Rectal smooth muscle tissue (tissue), 1 donor: ENCODE measurements around the gene PTPRU.

Source experiments
- H3K27ac ChIP-seq: one replicate; pipeline ENCODE4 v1.7.0; 2013; ENCODE audit warnings: low read depth, low read length, inconsistent platforms
- H3K27me3 ChIP-seq: one replicate; pipeline ENCODE4 v1.7.0; 2013; ENCODE audit warnings: low read length; ENCODE audit not compliant: control insufficient read depth, insufficient read depth
- H3K36me3 ChIP-seq: one replicate; pipeline ENCODE4 v1.7.0; 2013; ENCODE audit warnings: low read length; ENCODE audit not compliant: control insufficient read depth, insufficient read depth
- H3K4me1 ChIP-seq: one replicate; pipeline ENCODE4 v1.7.0; 2013; ENCODE audit warnings: low read length; ENCODE audit not compliant: control insufficient read depth, insufficient read depth
- H3K4me3 ChIP-seq: one replicate; pipeline ENCODE4 v1.7.0; 2013; ENCODE audit warnings: low read length
- H3K9ac ChIP-seq: one replicate; pipeline ENCODE4 v1.7.0; 2013; ENCODE audit warnings: low read length

PTPRU gene

DNA sequence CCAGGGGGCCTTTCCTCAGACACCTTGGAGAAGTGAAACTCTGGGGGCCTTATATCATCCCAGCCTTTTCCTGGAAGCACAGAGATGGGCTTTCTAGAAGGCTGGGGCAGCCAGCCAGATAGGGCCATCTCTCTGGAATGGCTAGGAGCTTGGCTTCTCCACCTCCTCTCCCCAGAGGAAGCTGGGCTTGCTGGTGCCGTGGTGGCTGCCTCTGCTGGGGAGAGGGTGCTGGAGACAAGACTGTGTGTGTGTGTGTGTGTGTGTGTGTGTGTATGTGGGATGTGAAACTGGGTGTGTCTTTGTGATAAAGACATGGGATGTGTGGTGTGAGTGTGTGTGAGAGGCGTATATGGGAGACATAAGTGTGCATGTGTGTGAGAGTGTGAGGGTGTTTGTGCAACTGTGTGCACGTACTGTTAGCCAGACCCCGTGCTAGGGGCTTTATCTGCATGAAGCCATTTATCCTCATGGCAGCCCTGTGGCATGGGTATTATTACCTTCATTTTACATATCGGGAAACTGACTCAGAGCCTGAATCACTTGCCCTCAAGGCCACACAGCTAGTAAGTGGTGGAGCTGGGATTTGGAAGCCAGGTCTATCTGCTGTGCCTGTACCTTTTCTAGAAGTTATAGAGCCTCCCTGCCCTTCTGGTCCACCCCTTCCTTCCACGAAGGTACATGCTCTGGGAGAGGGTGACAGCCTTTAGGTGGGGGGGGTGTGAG lies 44.2 kb downstream of the PTPRU start:
- no peaks in the 10 kb centered on the region for H3K27me3 ChIP-seq
- no peak overlapping the region for H3K27ac ChIP-seq
- H3K9ac ChIP-seq = no peak overlapping the region
- H3K36me3 ChIP-seq = no peaks in the 10 kb centered on the region
- no peaks in the 10 kb centered on the region for H3K4me1 ChIP-seq
- no peak overlapping the region for H3K4me3 ChIP-seq

DNA sequence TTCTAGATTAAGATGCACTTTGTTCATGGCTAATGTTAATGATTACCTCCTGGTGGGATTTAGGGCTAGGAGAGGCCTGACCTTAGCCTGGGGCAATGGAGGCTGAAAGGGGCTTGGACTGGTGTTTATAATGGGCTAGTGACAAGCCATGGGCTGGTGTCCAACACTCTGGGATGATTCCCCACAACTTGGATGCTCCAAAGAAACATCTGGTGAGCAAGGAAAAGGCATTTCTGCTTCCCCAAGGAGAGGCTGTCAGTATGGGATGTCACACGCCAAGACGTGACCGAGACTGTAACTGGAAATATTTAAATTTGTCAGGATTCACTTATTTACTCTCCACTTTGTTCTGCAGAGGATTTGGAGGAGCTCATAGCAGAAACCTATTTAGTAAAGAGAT lies 45.2 kb downstream of the PTPRU start:
- H3K4me3 ChIP-seq = no peak overlapping the region
- no peak overlapping the region for H3K27ac ChIP-seq
- H3K4me1 ChIP-seq = no peaks in the 10 kb centered on the region
- no peaks in the 10 kb centered on the region for H3K36me3 ChIP-seq
- no peak overlapping the region for H3K9ac ChIP-seq
- no peaks in the 10 kb centered on the region for H3K27me3 ChIP-seq

DNA sequence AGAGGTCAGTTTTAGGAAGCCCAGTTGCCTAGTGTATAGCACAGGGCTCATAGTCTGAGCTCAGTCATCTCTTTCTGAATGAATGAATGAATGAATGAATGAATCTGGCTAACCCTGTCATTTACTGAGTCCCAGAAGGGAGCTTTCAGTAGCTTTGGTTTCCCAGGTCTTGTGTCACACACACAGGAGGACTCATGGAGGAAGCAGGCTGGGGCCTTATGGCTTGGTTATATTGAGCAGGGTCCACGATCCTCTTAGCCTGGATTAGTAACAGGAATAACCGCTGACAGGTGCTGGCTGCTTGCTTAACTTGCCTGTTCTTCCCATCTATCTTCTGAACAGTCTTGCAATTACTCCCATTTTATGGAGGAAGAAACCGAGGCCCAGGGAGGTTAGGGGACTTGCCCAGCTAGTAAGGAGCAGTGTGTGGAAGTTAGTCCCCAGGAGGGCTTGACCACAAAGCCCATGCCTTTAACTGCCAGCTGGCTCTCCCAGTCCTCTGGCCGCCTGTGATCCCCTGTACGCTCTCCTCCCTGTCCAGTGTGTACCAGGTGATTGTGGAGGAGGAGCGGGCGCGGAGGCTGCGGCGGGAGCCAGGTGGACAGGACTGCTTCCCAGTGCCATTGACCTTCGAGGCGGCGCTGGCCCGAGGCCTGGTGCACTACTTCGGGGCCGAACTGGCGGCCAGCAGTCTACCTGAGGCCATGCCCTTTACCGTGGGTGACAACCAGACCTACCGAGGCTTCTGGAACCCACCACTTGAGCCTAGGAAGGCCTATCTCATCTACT lies 46.0 kb downstream of the PTPRU start:
- Histone ChIP-seq H3K36me3 (no peaks in the 10 kb centered on the region), H3K4me1 (no peaks in the 10 kb centered on the region), H3K27ac (no peak overlapping the region), H3K27me3 (no peaks in the 10 kb centered on the region), H3K9ac (no peak overlapping the region), H3K4me3 (no peak overlapping the region)

DNA sequence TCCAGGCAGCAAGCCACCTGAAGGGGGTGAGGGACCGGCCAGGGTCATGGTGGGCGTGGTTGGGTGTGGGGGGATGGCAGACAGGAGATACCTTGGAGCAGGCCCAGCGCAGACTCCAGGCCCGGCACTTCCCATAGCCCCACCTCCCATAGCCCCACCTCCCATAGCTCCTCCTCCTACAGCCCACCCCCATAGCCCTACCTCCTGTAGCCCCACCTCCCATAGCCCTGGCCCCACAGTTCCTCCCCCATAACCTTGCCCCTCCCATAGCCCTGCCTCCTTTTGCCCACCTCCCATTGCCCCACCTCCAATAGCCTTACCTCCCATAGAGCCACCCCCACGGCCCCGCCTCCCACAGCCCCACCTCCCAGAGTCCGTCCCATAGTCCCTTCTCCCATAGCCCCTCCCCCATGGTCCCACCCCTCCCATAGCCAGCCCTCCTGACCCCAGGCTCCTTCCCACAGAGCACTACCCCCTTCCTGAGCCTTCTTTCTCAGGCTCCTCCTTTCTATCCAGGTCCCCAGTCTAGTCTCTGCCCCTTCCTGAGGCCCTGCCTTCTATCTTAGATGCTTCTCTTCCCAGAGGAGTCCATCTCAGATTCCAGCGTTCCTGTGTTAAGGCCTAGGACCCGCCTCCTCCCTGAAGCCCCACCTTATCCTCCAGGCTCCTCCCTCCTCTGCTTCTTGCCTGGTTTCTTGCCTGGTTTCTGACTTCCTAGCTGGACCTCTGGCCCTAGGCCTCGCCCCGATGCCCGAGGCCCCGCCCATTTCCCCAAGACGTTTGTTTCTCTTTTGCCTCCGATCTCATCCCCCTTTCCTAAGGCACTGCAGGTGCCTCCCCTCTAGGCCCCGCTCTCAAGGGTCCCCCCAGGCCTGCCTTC lies 46.8 kb downstream of the PTPRU start:
- no peaks in the 10 kb centered on the region for H3K4me1 ChIP-seq
- H3K9ac ChIP-seq = no peak overlapping the region
- no peaks in the 10 kb centered on the region for H3K27me3 ChIP-seq
- no peaks in the 10 kb centered on the region for H3K36me3 ChIP-seq
- no peak overlapping the region for H3K4me3 ChIP-seq
- no peak overlapping the region for H3K27ac ChIP-seq

DNA sequence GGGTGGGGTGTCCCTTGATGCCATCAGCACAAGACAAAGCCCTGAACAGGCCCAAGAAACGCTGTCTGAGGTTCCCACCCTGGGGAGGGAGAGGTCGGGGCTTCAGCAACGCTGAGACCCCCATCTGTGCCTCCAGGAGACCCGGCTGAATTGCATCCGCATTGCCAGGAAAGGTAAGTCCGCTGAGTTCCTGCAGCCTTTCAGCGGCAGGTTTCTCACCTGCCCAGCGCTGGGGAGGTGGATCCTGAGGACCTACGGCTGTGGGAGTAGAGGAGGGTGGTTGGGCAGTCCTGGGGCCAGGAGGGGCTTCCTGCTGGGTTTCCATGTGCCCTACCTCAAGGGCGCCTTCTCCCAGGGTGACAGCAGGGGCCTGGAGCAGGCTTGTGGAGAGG lies 47.5 kb downstream of the PTPRU start:
- Histone ChIP-seq H3K27me3 (no peaks in the 10 kb centered on the region), H3K9ac (no peak overlapping the region), H3K4me1 (no peaks in the 10 kb centered on the region), H3K4me3 (no peak overlapping the region), H3K27ac (no peak overlapping the region), H3K36me3 (no peaks in the 10 kb centered on the region)

DNA sequence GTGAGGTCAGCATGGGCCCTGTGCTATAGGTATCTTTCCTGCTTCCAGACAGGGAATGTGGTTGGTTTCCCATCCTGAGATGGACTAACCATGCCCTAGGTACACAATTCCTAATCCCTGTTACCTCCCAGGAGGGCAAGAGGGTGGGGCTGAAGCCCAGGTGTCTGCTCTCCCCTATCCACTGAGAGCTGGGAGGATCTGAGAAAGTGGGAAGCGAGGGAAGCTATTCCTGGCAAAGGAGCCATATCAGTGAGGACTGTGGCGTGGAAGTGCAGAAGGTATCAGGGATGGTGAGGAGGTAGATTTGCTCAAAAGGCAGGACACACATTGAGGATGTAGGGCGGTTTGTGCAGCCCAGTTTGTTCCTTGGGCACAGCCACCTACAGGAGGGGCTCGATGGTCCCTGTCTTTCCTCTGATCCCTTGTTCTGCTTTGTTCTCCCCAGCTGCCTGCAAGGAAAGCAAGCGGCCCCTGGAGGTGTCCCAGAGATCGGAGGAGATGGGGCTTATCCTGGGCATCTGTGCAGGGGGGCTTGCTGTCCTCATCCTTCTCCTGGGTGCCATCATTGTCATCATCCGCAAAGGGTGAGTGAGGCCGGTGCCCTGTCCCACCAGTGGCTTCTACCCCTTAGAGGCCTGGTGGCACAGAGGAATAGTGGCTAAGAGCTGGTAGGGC lies 48.1 kb downstream of the PTPRU start:
- Histone ChIP-seq H3K27me3 (no peaks in the 10 kb centered on the region), H3K4me3 (no peak overlapping the region), H3K27ac (no peak overlapping the region), H3K9ac (no peak overlapping the region), H3K36me3 (no peaks in the 10 kb centered on the region), H3K4me1 (no peaks in the 10 kb centered on the region)

DNA sequence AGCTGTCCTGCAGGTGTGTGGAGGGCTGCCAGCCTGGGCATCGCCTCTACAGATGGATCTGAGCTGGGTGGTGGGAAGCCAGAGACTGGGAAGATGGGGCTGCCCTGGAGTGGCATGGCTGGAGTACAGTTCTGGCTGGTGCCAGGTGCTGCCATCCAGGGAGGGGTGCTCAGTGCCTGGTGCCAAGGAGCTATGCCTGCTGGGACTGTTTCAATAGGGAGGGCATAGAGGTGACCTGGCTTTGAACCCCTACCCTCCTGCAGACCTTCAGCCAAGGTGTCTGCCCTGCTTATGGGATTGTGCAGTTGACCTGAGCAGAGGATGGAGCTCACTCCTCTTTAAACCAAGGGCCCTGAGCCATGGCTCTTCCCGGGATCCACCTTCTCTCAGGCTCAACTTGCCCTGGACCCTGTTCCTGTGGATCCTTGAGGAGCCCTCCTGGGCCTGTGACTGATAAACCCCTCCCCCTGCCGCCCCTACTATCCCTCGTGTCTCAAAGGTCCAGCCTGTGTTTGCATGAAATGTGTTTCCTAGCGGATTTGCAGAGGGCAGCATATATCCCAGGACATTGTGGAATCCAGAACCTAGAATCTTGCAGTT lies 48.7 kb downstream of the PTPRU start:
- Histone ChIP-seq H3K36me3 (no peaks in the 10 kb centered on the region), H3K27ac (no peak overlapping the region), H3K27me3 (no peaks in the 10 kb centered on the region), H3K4me1 (no peaks in the 10 kb centered on the region), H3K4me3 (no peak overlapping the region), H3K9ac (no peak overlapping the region)

DNA sequence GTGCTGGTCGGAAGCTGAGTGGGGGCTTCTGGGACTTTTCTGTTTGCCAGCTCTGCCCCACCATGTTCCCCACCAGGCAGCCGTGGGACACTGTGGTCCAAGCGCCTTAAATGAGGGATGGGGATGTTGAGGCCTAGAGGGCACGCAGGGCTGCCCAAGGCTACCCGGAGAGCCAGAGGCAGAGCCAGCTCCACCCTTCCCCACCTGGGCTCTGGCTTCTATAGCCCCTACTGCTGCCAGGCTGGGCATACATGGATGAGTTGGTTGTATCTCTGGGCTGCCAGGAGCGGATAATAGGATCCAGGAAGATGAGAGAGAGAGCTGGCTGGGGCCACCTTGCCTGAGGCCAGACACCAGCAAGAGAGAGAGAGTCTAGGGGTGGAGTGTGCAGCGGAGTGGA lies 49.4 kb downstream of the PTPRU start:
- Histone ChIP-seq H3K36me3 (no peaks in the 10 kb centered on the region), H3K4me3 (no peak overlapping the region), H3K27ac (no peak overlapping the region), H3K4me1 (no peaks in the 10 kb centered on the region), H3K9ac (no peak overlapping the region), H3K27me3 (no peaks in the 10 kb centered on the region)

DNA sequence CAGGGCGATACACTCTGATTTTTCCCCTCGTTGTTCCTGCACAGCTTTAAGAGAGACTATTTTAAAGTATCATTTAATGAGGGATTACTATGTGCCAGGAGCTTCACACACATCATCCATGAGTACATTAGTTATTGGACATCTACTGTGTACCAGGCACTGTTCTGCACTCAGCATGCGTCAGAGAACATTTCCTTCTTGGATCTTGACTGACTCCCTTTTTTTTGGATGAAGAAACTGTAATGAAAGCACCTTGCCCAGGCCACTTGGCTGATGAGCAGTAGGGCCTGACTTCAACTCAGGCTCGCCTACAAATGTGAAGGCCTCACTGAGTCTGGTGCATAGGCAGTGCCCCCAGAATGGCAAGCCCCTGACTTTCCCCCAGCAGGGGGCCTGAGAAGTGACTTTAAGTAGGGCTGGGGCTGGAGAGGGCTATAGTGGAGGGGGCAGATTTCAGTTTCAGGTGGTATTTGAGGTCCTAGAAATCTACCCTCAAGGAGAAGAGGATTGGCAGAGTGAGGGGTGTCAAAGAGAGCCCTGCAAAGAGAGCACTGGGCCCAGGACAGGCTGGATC lies 50.0 kb downstream of the PTPRU start:
- Histone ChIP-seq H3K27me3 (no peaks in the 10 kb centered on the region), H3K4me3 (no peak overlapping the region), H3K4me1 (no peaks in the 10 kb centered on the region), H3K27ac (no peak overlapping the region), H3K36me3 (no peaks in the 10 kb centered on the region), H3K9ac (no peak overlapping the region)

DNA sequence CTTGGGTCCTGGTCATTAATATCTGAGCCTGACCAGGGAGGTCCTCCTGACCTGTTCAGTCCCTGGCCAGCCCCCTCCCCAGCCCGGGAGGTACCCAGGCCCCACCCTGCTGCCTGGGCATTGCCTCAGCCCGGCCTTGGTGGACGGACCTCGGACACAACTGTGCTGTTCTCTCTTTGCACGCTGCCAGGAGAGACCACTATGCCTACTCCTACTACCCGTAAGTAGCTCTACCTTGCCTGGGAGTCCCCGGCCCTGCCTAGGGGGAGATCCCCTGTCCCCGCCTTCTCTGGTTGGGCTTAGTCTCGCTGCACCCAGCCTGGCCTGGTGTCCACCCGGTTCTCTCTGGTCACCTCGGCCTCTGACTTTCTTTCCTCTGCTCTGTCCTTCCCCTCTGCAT lies 53.2 kb downstream of the PTPRU start:
- Histone ChIP-seq H3K4me1 (no peaks in the 10 kb centered on the region), H3K4me3 (no peak overlapping the region), H3K27ac (no peak overlapping the region)

DNA sequence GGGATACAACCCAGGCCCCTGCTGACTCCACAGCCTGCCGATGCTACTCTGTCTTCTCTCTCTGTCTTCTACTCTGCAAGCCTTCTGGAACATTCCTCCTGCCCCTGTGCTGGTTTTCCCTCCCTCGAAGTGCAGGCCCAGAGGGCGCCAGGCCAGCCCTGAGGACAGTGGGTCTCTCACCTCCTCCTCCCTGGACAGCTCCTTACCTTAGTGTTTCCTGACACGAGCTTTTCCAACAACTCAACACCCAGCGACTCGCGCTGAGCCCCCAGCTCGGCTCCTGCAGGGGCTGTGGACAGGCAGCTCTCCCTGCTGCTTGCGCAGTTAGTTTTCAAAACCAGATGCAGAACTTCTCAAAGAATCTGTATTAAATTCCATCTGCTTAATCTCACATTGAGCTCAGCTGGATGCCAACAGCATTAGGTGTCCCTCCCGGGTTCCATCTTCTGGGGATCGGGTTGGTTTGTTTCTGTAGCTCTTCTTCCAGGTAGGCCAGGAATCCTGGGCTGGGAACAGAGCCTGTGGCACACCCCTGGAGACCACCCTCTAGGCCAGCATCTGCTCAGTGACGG lies 54.2 kb downstream of the PTPRU start:
- no peak overlapping the region for H3K27ac ChIP-seq
- no peaks in the 10 kb centered on the region for H3K4me1 ChIP-seq
- H3K27me3 ChIP-seq = no peaks in the 10 kb centered on the region
- H3K4me3 ChIP-seq = no peak overlapping the region
- no peaks in the 10 kb centered on the region for H3K36me3 ChIP-seq
- H3K9ac ChIP-seq = no peak overlapping the region

More for the DNA sequence above, 53.2 kb downstream of the PTPRU start:
- H3K36me3 ChIP-seq = no peaks in the 10 kb centered on the region
- no peaks in the 10 kb centered on the region for H3K27me3 ChIP-seq
- H3K9ac ChIP-seq = no peak overlapping the region
